K562 (cell line): ENCODE measurements around the gene SLC25A14. TPM values are rescaled to one million over a fixed set of nuclear protein-coding genes. Genes with fewer than 3 reads are reported as not detected.

Experiments used
- ARID3B ChIP-seq: fragments of 250-450 bp; sonication (Bioruptor Pico); IDR thresholded peaks from 2 replicates; pipeline ENCODE4 v1.4.0; 2020; ENCODE audit warnings: borderline replicate concordance
- DLX4 ChIP-seq: fragments of 250-450 bp; sonication (Bioruptor Pico); IDR thresholded peaks from 2 replicates; pipeline ENCODE4 v1.6.1; 2021; ENCODE audit warnings: mild to moderate bottlenecking
- ETV1 ChIP-seq: fragments of 450-650 bp; conservative IDR thresholded peaks from 2 replicates; pipeline ENCODE4 v1.6.1; 2016; ENCODE audit warnings: missing genetic modification characterization, control low read depth, low read depth, missing compliant biosample characterization
- FOXK2 ChIP-seq, 2 experiments: fragments of 450-650 bp; IDR thresholded peaks in 1 of 2; conservative IDR thresholded peaks in 1 of 2; 2 replicates each; pipeline ENCODE4 v1.6.1; 2016; ENCODE audit warnings: low read depth in 2 of 2, mild to moderate bottlenecking in 1 of 2
- GABPA ChIP-seq: fragments of 200-800 bp; sonication (Bioruptor generic); conservative IDR thresholded peaks from 2 replicates; pipeline ENCODE4 v1.6.1; 2016; ENCODE audit warnings: low read depth, missing genetic modification characterization, missing compliant biosample characterization
- HES1 ChIP-seq: fragments of 450-650 bp; IDR thresholded peaks from 2 replicates; pipeline ENCODE4 v1.6.1; 2016; ENCODE audit warnings: low read depth, mild to moderate bottlenecking, moderate library complexity
- JUNB ChIP-seq: fragments of 450-650 bp; formaldehyde crosslinking; conservative IDR thresholded peaks from 2 replicates; pipeline ENCODE4 v1.4.0; 2020; ENCODE audit warnings: mild to moderate bottlenecking
- LCOR ChIP-seq: sonication (generic); formaldehyde crosslinking; IDR thresholded peaks from 2 replicates; pipeline ENCODE4 v1.8.0; 2022; ENCODE audit warnings: mild to moderate bottlenecking, missing genetic modification reagents
- NEUROD1 ChIP-seq: fragments of 150-350 bp; IDR thresholded peaks from 2 replicates; pipeline ENCODE4 v1.6.1; 2014; ENCODE audit warnings: borderline replicate concordance, low read length, low read depth; ENCODE audit not compliant: partially characterized antibody
- POLR2H ChIP-seq: IDR thresholded peaks from 2 replicates; pipeline ENCODE4 v1.6.1; 2016; ENCODE audit warnings: missing genetic modification characterization, low read depth, mild to moderate bottlenecking, control low read depth, missing compliant biosample characterization, moderate library complexity
- SAP30 ChIP-seq: fragments of 200-600 bp; sonication (generic); IDR thresholded peaks from 2 replicates; pipeline ENCODE4 v1.6.1; 2012; ENCODE audit warnings: borderline replicate concordance, low read depth, mild to moderate bottlenecking, moderate library complexity, low read length, control low read depth, inconsistent platforms; ENCODE audit not compliant: insufficient read depth, poor library complexity, severe bottlenecking
- TAL1 ChIP-seq: fragments of 450-650 bp; IDR thresholded peaks from 2 replicates; pipeline ENCODE4 v1.6.1; 2016; ENCODE audit warnings: mild to moderate bottlenecking
- TEAD2 ChIP-seq: fragments of 450-650 bp; IDR thresholded peaks from 2 replicates; pipeline ENCODE4 v1.6.1; 2016; ENCODE audit warnings: missing genetic modification characterization, control low read depth, missing compliant biosample characterization
- ZMIZ1 ChIP-seq, 2 experiments: fragments of 150-350 bp in 1 of 2; IDR thresholded peaks; 2 replicates each; pipeline ENCODE4 v1.6.1; 2012 to 2016; ENCODE audit warnings: low read depth in 2 of 2, low read length in 2 of 2, mild to moderate bottlenecking in 1 of 2, moderate library complexity in 1 of 2
- ZNF224 ChIP-seq: sonication (generic); formaldehyde crosslinking; IDR thresholded peaks from 2 replicates; pipeline ENCODE4 v1.8.0; 2022; ENCODE audit warnings: mild to moderate bottlenecking, missing genetic modification reagents
- ZNF253 ChIP-seq: fragments of 250-450 bp; sonication (Bioruptor Pico); conservative IDR thresholded peaks from 2 replicates; pipeline ENCODE4 v1.6.1; 2021; ENCODE audit warnings: mild to moderate bottlenecking
- ZNF263 ChIP-seq: sonication (generic); formaldehyde crosslinking; IDR thresholded peaks from 2 replicates; pipeline ENCODE4 v1.8.0; 2022; ENCODE audit warnings: mild to moderate bottlenecking, missing genetic modification reagents, borderline replicate concordance
- polyA plus RNA-seq, 8 experiments: library from polyadenylated mRNA; depleted of rRNA in 4 of 8; stranded (reverse) in 5 of 8; unstranded in 3 of 8; fragments of >200 nt; fragmentation: Nextera tagmentation in 2 of 8; fragmentation: Illumina TruSeq in 1 of 8; extraction: Ambion mirVana in 2 of 8; extraction: Trizol in 1 of 8; gene quantifications; 2 replicates each; pipeline versions ENCODE4 v1.2.1 to v1.2.3, GENCODE V29; 2011 to 2014; ENCODE audit warnings: inconsistent platforms in 1 of 8, missing spikeins in 1 of 8
- total RNA-seq, 7 experiments: library from RNA; depleted of rRNA in 6 of 7; stranded (reverse); fragments of >200 nt in 6 of 7; fragmentation: Illumina TruSeq in 2 of 7; extraction: Trizol in 2 of 7; gene quantifications; 2 replicates each; pipeline versions ENCODE4 v1.2.1 to v1.2.3, GENCODE V29; 2011 to 2021; ENCODE audit warnings: low replicate concordance in 1 of 7

Gene SLC25A14
- total and polyA plus RNA-seq, 9 of the 15 experiments (the other 6 are each of a cell fraction or from before 2014, with no cell fraction given) = 9.5 to 33.3 (median 15.8) TPM

GRCh38 chrX:130339408-130340222, at the start of gene SLC25A14 (continued):
- TF ChIP-seq POLR2H (tag) (peak; percentile 73), ARID3B (CRISPR knock-in tag) (no peak), ZNF224 (CRISPR knock-in tag) (no peak), DLX4 (CRISPR knock-in tag) (no peak), JUNB (CRISPR knock-in tag) (no peak), FOXK2 (conservative IDR thresholded peaks at IDR 0.05 in 1 of 2, IDR thresholded peaks at IDR 0.05 in 1 of 2; ENCODE audit: low read depth in 2 of 2) (peak in 1 of 2 experiments; percentile 67; a peak in 3 of 4 replicates), LCOR (CRISPR knock-in tag) (peak; percentile 26; the same call in 1 of the 2 replicates), SAP30 (peak; percentile 90), TEAD2 (tag) (no peak), ETV1 (tag) (peak; percentile 71), HES1 (no peak), ZMIZ1 (IDR thresholded peaks at IDR 0.05; ENCODE audit: low read depth in 2 of 2, low read length in 2 of 2) (no peak), GABPA (peak; percentile 94), ZNF253 (CRISPR knock-in tag) (no peak), ZNF263 (CRISPR knock-in tag) (no peak), TAL1 (no peak), NEUROD1 (no peak)
